Duodenal mucosa (tissue), 2 donors: ENCODE measurements around the gene MYH16.
"Not testable (repeated sequence)": the region's sequence is repeated elsewhere in the genome, so short reads cannot be mapped to it uniquely, and the experiment has no call there.

Source experiments
- H3K27ac ChIP-seq: one replicate; pipeline ENCODE4 v1.7.0; 2013; ENCODE audit warnings: low read depth, low read length
- H3K27me3 ChIP-seq, 2 donors: one replicate each; pipeline ENCODE4 v1.7.0; 2013; ENCODE audit warnings: low read length in 2 of 2, control low read depth in 1 of 2; ENCODE audit not compliant: insufficient read depth in 2 of 2, control insufficient read depth in 1 of 2
- H3K36me3 ChIP-seq, 2 donors: one replicate each; pipeline ENCODE4 v1.7.0; 2013; ENCODE audit warnings: low read length in 2 of 2, control low read depth in 1 of 2; ENCODE audit not compliant: insufficient read depth in 2 of 2, control insufficient read depth in 1 of 2
- H3K4me1 ChIP-seq, 2 donors: one replicate each; pipeline ENCODE4 v1.7.0; 2013; ENCODE audit warnings: low read length in 2 of 2, control low read depth in 1 of 2; ENCODE audit not compliant: insufficient read depth in 2 of 2, control insufficient read depth in 1 of 2
- H3K4me3 ChIP-seq, 2 donors: one replicate each; pipeline ENCODE4 v1.7.0; 2013; ENCODE audit warnings: low read length in 2 of 2, low read depth in 1 of 2
- H3K9ac ChIP-seq, 2 donors: one replicate each; pipeline ENCODE4 v1.7.0; 2013; ENCODE audit warnings: low read length in 2 of 2, low read depth in 1 of 2
- H3K9me3 ChIP-seq, 2 donors: one replicate each; pipeline ENCODE4 v1.7.0; 2013; ENCODE audit warnings: low read length in 2 of 2, control low read depth in 1 of 2; ENCODE audit not compliant: control insufficient read depth in 1 of 2

The MYH16 gene

DNA sequence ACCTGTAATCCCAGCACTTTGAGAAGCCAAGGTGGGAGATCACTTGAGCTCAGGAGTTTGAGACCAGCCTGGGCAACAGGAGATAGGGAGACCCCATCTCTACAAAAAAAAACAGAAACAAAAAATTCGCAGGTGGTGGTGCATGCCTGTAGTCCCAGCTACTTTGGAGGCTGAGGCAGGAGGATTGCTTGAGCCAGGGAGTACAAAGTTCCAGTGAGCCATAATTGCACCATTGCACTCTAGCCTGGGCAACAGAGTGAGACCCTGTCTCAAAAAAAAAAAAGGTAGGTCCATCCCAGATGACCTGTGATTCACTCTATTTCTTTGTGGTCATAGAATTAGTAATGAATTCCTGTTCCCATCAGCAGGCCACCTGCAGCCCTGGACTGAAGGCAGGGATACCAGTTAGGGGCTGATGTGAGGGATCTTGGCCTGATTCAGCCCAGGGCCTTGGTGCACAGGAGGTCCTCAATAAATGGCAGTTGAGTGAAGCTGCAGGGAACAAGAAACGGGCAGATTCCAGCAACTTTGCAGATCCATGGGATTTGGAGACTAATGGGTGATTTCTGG, at the start of gene MYH16:
MYH16 (plus strand) TSS at position 364 of the 570 bp plus-strand sequence.
- Histone ChIP-seq H3K27ac (no peak within 1 kb of the TSS), H3K27me3 (peaks cover 0 to 2% of the 10 kb centered on the region in 2 donors), H3K9me3 (no peaks in the 10 kb centered on the region)

DNA sequence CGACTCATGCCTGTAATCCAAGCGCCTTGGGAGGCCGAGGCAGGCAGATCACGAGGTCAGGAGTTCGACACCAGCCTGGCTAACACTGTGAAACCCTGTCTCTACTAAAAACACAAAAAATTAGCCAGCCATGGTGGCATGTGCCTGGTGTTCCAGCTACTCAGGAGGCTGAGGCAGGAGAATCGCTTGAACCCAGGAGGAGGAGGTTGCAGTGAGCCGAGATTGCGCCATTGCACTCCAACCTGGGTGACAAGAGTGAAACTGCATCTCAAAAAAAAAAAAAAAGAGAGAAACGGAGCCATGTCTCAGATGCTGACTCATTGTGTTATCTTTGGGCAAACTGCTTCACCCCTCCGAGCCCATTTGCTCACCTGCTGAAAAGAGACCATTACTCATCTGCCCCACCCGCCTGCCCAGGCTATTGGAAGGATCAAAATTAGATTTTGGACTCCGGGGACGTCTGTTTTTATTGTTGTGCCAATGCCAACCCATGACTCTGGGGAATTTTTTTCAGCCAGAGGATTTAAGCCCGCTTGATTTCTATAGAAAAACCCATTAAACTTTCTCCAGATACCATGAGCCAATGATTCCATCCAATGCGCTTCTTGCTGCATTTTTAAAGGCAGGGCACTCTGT, 48.3 kb upstream of the MYH16 start:
- H3K4me3 ChIP-seq: peak overlapping the region in 1 of 2 donors; percentile 48
- H3K27ac ChIP-seq, H3K9me3 ChIP-seq, H3K4me1 ChIP-seq, H3K36me3 ChIP-seq, H3K9ac ChIP-seq, H3K27me3 ChIP-seq: not testable (repeated sequence)

More for the DNA sequence above, at the start of gene MYH16:
- no peak within 1 kb of the TSS for H3K4me3 ChIP-seq
- H3K4me1 ChIP-seq: peaks cover 3 to 7% of the 10 kb centered on the region in 2 donors
- no peaks in the 10 kb centered on the region for H3K36me3 ChIP-seq
- no peak within 1 kb of the TSS for H3K9ac ChIP-seq

DNA sequence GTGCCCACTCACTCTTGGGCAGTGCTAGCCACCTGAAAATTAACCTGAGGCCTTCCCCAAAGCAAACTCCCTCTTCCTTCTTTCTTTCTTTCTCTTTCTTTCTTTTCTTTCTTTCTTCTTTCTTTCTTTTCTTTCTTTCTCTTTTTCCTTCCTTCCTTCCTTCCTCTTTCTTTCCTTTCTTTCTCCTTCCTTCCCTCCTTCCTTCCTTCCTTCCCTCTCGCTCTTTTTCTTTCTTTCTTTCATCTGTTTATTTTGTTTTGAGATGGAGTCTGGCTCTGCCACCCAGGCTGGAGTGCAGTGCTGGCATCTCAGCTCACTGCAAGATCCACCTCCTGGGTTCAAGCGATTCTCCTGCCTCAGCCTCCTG, 47.8 kb upstream of the MYH16 start:
- Histone ChIP-seq H3K4me1 (no peaks in the 10 kb centered on the region), H3K36me3 (no peaks in the 10 kb centered on the region), H3K27ac (no peak overlapping the region), H3K9me3 (no peaks in the 10 kb centered on the region), H3K4me3 (peak overlapping the region in 1 of 2 donors; percentile 48), H3K27me3 (no peaks in the 10 kb centered on the region), H3K9ac (no peak overlapping the region)

DNA sequence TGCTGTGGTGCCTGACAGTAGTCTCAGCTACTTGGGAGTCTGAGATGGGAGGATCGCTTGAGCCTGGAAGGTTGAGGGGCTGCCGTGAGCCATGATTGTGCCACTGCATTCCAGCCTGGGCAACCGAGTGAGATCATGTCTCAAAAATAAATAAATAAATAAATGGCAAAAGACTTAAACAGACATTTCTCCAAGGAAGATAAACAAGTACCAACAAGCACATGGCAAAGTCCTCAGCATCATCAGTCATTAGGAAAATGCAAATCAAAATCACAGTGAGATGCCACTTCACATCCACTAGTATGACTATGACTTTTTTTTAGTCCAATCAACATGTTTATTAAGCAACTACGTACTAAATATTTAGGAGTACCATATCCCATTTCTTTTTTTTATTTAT, 43.4 kb upstream of the MYH16 start:
- H3K36me3 ChIP-seq: no peaks in the 10 kb centered on the region
- H3K27me3 ChIP-seq: no peaks in the 10 kb centered on the region
- H3K27ac ChIP-seq: no peak overlapping the region
- no peaks in the 10 kb centered on the region for H3K4me1 ChIP-seq
- no peaks in the 10 kb centered on the region for H3K9me3 ChIP-seq
- no peak overlapping the region for H3K4me3 ChIP-seq
- H3K9ac ChIP-seq: no peak overlapping the region

GRCh38 chr7:99232082-99232770, 40.4 kb upstream of the MYH16 start:
- no peaks in the 10 kb centered on the region for H3K4me1 ChIP-seq
- no peaks in the 10 kb centered on the region for H3K9me3 ChIP-seq
- no peak overlapping the region for H3K4me3 ChIP-seq
- no peaks in the 10 kb centered on the region for H3K36me3 ChIP-seq
- H3K27me3 ChIP-seq: no peaks in the 10 kb centered on the region
- no peak overlapping the region for H3K27ac ChIP-seq
- no peak overlapping the region for H3K9ac ChIP-seq

DNA sequence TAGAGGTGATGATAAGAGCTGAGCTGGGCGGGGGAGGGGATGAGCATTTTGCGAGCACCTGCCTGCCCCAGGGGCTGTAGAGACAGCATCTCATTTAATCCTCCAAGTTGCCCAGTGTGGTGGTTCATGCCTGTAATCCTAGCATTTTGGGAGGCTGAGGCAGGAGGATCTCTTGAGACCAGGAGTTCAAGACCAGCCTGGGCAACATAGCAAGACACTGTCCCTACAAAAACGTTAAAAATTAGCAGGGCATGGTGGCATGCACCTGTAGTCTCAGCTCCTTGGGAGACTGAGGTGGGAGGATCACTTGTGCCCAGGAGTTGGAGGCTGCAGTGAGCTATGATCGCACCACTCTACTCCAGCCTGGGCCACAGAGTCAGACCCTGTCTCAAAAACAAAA, 39.7 kb upstream of the MYH16 start:
- H3K4me3 ChIP-seq, H3K9me3 ChIP-seq, H3K36me3 ChIP-seq, H3K9ac ChIP-seq, H3K4me1 ChIP-seq, H3K27me3 ChIP-seq, H3K27ac ChIP-seq: not testable (repeated sequence)

GRCh38 chr7:99234185-99234584, 38.5 kb upstream of the MYH16 start:
- H3K9ac ChIP-seq: no peak overlapping the region
- no peaks in the 10 kb centered on the region for H3K9me3 ChIP-seq
- no peak overlapping the region for H3K4me3 ChIP-seq
- H3K4me1 ChIP-seq: no peaks in the 10 kb centered on the region
- no peaks in the 10 kb centered on the region for H3K27me3 ChIP-seq
- no peaks in the 10 kb centered on the region for H3K36me3 ChIP-seq
- no peak overlapping the region for H3K27ac ChIP-seq

- Histone ChIP-seq H3K4me3 (no peak overlapping the region), H3K9me3 (no peaks in the 10 kb centered on the region), H3K4me1 (no peaks in the 10 kb centered on the region), H3K36me3 (no peaks in the 10 kb centered on the region), H3K27me3 (no peaks in the 10 kb centered on the region), H3K9ac (no peak overlapping the region), H3K27ac (no peak overlapping the region)
Observed at GRCh38 chr7:99235925-99236324, 36.7 kb upstream of the MYH16 start.

GRCh38 chr7:99237876-99238275, 34.8 kb upstream of the MYH16 start:
- not testable (repeated sequence) for H3K36me3 ChIP-seq, H3K27ac ChIP-seq, H3K4me1 ChIP-seq, H3K9me3 ChIP-seq, H3K4me3 ChIP-seq, H3K9ac ChIP-seq, H3K27me3 ChIP-seq

- no peaks in the 10 kb centered on the region for H3K4me1 ChIP-seq
- H3K27me3 ChIP-seq: no peaks in the 10 kb centered on the region
- no peak overlapping the region for H3K9ac ChIP-seq
- H3K27ac ChIP-seq: no peak overlapping the region
- H3K9me3 ChIP-seq: no peaks in the 10 kb centered on the region
- H3K36me3 ChIP-seq: no peaks in the 10 kb centered on the region
- H3K4me3 ChIP-seq: no peak overlapping the region
Observed at GRCh38 chr7:99238558-99239341, 33.9 kb upstream of the MYH16 start.
